Stimulated activated CD8-positive, alpha-beta memory T cell treated with anti-CD3 and anti-CD28 coated beads, Interleukin-12 subunit alpha, Interleukin-12 subunit beta, amount 100 ng/mL, for 1 hour (primary cell): ENCODE results near the gene OLIG3.

Source experiments
- DNase-seq: peaks from one replicate; pipeline ENCODE4 v3.0.0-alpha.2; 2020; ENCODE audit warnings: low read depth

The OLIG3 gene

GRCh38 chr6:137471497-137471896 lies 22.7 kb downstream of the OLIG3 start:
- no peak for DNase-seq

GRCh38 chr6:137467211-137467610 lies 27.0 kb downstream of the OLIG3 start:
- no peak for DNase-seq

DNA sequence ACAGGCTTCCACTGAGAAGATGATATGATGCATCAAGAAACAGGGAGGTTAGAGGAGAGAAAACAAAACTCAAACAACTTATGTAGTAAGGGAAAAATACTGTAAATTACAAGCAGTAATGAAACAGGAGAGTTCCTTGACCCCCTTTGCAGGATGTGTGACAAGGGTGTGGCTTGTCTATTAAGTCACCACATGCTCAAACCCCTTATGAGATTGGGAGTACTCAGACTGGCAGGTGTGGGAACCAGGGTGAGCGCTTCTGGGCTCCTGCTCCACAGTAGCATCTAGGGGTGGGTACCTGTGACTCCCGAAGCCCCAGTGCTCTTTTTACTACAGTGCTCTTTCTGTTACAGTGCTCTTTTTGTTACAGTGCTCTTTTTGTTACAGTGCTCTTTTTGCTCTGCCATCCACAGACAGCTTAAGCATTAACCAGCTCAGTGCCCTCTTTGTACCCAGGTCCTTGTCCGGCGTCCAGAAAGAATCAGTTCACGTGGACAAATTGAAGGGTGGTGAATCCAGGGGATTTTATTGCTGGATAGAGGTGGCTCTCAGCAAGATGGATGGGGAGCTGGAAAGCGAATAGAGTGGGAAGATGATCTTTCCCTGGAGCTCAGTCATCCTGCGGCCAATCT lies 28.7 kb downstream of the OLIG3 start:
- DNase-seq = no peak

DNA sequence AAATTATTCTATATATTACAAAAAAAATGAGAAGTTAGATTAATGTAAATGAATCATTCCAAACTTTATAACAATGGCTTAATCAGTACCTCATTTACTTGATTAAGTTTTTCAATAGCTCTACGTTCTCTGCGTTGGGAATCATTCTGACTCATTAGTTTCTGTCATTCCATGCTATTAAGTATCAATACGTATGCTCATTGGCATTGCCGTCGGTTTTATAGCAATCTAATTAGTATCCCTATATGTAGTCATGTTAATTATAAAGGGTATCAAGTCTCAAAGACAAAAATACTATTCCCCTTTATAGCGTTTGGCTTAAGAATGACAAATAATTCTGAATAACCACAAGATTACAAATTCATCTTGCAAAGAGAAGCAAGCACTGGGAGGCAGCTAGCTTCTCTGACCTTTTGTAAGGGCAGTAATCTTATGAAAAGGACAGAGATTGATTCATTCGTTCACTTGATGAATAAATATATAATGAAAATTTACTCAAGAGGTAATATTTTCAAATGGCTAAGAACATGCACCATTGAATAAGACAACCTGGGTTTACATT lies 41.8 kb downstream of the OLIG3 start:
- no peak for DNase-seq

DNA sequence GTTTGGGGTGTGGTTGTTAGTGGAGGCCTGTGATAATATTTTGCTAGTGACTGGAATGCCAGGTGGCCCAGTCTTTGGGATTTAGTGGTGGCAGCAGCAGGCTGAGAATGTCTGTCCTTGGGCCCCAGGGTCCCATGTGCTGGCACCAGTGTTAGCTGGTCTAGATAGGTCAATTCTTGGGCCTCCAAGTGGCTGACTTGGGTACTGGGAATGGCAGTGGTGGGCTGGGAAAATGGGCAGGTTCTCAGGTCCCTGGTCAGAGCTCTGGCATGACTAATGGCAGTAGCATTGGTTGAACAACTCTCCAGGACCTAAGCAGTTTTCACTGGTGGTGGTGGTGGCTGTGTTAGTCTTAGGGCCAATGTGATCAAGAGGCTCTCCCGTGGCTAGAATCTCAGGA lies 50.3 kb downstream of the OLIG3 start:
- DNase-seq = no peak
